WI38 (cell line): Measurements from ENCODE around the gene FBXO21.

Source experiments
- H3K4me3 ChIP-seq: 2 replicates; pipeline ENCODE4 v1.5.1; 2011; ENCODE audit warnings: low read depth, mild to moderate bottlenecking, control low read depth, low read length
- TF ChIP-seq, protein P1 (sequence below): IDR thresholded peaks from 2 replicates; pipeline ENCODE4 v1.5.1; 2012; ENCODE audit warnings: low read depth, mild to moderate bottlenecking, control low read depth, low read length

Gene FBXO21

DNA sequence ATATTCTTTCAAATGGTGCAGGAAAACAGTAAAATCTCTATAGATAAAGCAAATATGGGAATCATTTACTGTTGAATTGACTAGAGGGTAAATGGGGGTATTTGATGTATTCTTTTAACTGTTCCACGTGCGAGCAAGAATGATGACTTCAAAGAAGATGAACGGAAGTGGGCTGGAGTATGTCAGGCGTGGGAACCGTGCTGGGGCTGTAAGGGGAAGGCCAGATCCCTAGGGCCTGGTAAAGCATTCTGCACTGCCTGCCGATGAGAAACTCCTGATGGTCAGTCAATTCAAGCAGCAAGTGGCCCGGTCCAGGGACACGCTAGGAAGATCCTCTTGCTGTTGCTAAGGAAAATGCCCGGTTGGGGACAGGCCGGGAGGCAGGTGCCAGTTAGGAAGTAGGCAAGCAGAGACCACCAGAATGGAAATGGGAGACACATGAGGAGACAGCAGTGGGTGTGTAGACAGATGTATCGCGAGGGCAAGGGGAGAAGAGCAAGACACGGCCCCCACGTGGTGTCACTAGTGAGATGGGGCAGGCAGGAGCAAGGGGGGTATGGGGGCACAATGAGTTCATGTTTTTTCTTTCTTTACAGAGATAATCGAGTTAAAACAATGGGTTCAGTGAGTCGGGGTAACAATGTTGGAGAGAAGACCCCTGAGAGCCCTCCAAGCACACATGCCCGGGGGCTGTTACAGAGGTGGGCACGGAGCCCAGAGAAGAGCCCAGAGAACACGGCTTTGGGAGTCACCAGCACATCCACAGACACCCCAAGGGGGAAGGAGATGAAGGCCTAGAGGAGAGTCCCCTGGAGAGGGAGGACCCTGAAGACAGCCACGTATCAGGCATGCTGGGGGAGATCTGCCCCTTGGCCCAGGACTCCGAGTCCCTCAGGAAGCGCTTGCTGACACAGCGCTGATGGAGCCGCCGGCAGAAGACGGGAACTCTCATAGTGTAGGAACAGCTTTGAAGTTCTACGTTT, 37.2 kb downstream of the FBXO21 start:
- H3K4me3 ChIP-seq = no peak overlapping the region
- TF ChIP-seq, protein P1, sequence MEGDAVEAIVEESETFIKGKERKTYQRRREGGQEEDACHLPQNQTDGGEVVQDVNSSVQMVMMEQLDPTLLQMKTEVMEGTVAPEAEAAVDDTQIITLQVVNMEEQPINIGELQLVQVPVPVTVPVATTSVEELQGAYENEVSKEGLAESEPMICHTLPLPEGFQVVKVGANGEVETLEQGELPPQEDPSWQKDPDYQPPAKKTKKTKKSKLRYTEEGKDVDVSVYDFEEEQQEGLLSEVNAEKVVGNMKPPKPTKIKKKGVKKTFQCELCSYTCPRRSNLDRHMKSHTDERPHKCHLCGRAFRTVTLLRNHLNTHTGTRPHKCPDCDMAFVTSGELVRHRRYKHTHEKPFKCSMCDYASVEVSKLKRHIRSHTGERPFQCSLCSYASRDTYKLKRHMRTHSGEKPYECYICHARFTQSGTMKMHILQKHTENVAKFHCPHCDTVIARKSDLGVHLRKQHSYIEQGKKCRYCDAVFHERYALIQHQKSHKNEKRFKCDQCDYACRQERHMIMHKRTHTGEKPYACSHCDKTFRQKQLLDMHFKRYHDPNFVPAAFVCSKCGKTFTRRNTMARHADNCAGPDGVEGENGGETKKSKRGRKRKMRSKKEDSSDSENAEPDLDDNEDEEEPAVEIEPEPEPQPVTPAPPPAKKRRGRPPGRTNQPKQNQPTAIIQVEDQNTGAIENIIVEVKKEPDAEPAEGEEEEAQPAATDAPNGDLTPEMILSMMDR = no peak

GRCh38 chr12:117151403-117152031, 38.8 kb downstream of the FBXO21 start:
- TF ChIP-seq, protein P1 = no peak
- no peak overlapping the region for H3K4me3 ChIP-seq

DNA sequence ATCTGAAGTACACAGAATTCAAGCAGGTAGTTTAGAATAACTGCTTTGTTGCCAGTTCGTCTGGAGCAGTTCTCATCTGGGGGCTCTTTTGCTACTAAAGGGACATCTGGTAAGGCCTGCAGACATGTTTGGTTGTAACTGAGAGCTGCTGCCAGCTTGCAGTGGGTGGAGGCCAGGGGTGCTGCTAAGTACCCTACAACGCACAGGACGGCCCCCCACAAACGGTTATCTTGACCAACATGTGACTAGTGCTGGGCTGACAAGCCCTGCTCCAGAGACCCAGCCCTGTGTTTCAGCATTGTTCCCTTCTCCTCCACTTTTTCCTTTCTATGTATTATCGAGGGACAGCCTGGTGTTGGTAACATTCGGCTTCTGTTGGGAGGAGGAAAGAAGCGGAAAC, 40.8 kb downstream of the FBXO21 start:
- no peak overlapping the region for H3K4me3 ChIP-seq
- TF ChIP-seq, protein P1 = no peak

GRCh38 chr12:117148642-117149041, 41.6 kb downstream of the FBXO21 start:
- no peak overlapping the region for H3K4me3 ChIP-seq
- TF ChIP-seq, protein P1 = no peak

GRCh38 chr12:117147639-117148038, 42.6 kb downstream of the FBXO21 start:
- TF ChIP-seq, protein P1 = no peak
- H3K4me3 ChIP-seq = no peak overlapping the region

- TF ChIP-seq, protein P1 = no peak
- no peak overlapping the region for H3K4me3 ChIP-seq
These were observed 44.6 kb downstream of the FBXO21 start for GRCh38 chr12:117145597-117146154.
